Astrocyte (in vitro differentiated cells and primary cell): ENCODE data around the gene ANKH. TPM values are rescaled to one million over a fixed set of nuclear protein-coding genes. Genes with fewer than 3 reads are reported as not detected.

ENCODE experiments used
- DNase-seq: peaks from one replicate; pipeline ENCODE4 v3.0.0-alpha.2; 2010; ENCODE audit warnings: low read depth
- FAIRE-seq: peaks from 2 replicates; lab custom pipeline; 2011; peaks lifted over from hg19 to GRCh38; lab: Jason Lieb, UNC
- H2AFZ ChIP-seq: 2 replicates; pipeline ENCODE4 v1.6.0; 2012; ENCODE audit warnings: low read depth, low read length, inconsistent platforms
- H3K27ac ChIP-seq: 2 replicates; pipeline ENCODE4 v1.5.1; 2011; ENCODE audit warnings: low read depth, low read length, inconsistent platforms
- H3K27me3 ChIP-seq: 2 replicates; pipeline ENCODE4 v1.6.0; 2011; ENCODE audit warnings: low read length, inconsistent platforms; ENCODE audit not compliant: insufficient read depth
- H3K36me3 ChIP-seq: 2 replicates; pipeline ENCODE4 v1.5.1; 2011; ENCODE audit warnings: low read length, inconsistent platforms; ENCODE audit not compliant: insufficient read depth
- H3K4me1 ChIP-seq: 2 replicates; pipeline ENCODE4 v1.5.1; 2011; ENCODE audit warnings: low read length, inconsistent platforms; ENCODE audit not compliant: insufficient read depth
- H3K4me2 ChIP-seq: 2 replicates; pipeline ENCODE4 v1.6.0; 2012; ENCODE audit warnings: low read length, inconsistent platforms
- H3K4me3 ChIP-seq: 2 replicates; pipeline ENCODE4 v1.5.1; 2011; ENCODE audit warnings: low read depth, mild to moderate bottlenecking, low read length, inconsistent platforms; ENCODE audit not compliant: insufficient read depth
- H3K79me2 ChIP-seq: 2 replicates; pipeline ENCODE4 v1.6.0; 2012; ENCODE audit warnings: mild to moderate bottlenecking, low read length, inconsistent platforms; ENCODE audit not compliant: insufficient read depth
- H3K9ac ChIP-seq: 2 replicates; pipeline ENCODE4 v1.6.0; 2012; ENCODE audit warnings: mild to moderate bottlenecking, low read length, inconsistent platforms
- H3K9me3 ChIP-seq: 2 replicates; pipeline ENCODE4 v1.5.1; 2012; ENCODE audit warnings: low read depth, mild to moderate bottlenecking, low read length, inconsistent platforms; ENCODE audit not compliant: insufficient read depth
- H4K20me1 ChIP-seq: 2 replicates; pipeline ENCODE4 v1.6.0; 2012; ENCODE audit warnings: low read length, inconsistent platforms; ENCODE audit not compliant: insufficient read depth
- H3K27ac Mint-ChIP-seq: one replicate; pipeline ENCODE4 v1.8.0; 2021; ENCODE audit warnings: mild to moderate bottlenecking, mixed read lengths; ENCODE audit not compliant: unreplicated experiment
- H3K27me3 Mint-ChIP-seq: one replicate; pipeline ENCODE4 v1.8.0; 2021; ENCODE audit warnings: low read depth, mixed read lengths; ENCODE audit not compliant: unreplicated experiment
- H3K36me3 Mint-ChIP-seq: one replicate; pipeline ENCODE4 v1.8.0; 2021; ENCODE audit warnings: low read depth, mixed read lengths; ENCODE audit not compliant: unreplicated experiment
- H3K4me1 Mint-ChIP-seq: one replicate; pipeline ENCODE4 v1.8.0; 2021; ENCODE audit warnings: low read depth, mixed read lengths; ENCODE audit not compliant: unreplicated experiment
- H3K4me3 Mint-ChIP-seq: one replicate; pipeline ENCODE4 v1.8.0; 2021; ENCODE audit warnings: mild to moderate bottlenecking, moderate library complexity, mixed read lengths; ENCODE audit not compliant: unreplicated experiment
- H3K9me3 Mint-ChIP-seq: one replicate; pipeline ENCODE4 v1.8.0; 2021; ENCODE audit warnings: mild to moderate bottlenecking, mixed read lengths; ENCODE audit not compliant: unreplicated experiment
- CTCF ChIP-seq: IDR thresholded peaks from 2 replicates; pipeline ENCODE4 v1.5.1; 2011; ENCODE audit warnings: low read depth, mild to moderate bottlenecking, inconsistent platforms, low read length, moderate library complexity; ENCODE audit not compliant: insufficient read depth
- EZH2 ChIP-seq: IDR thresholded peaks from 2 replicates; pipeline ENCODE4 v1.6.1; 2012; ENCODE audit warnings: mild to moderate bottlenecking, low read length, inconsistent platforms; ENCODE audit not compliant: insufficient read depth
- total RNA-seq: library from RNA; stranded (reverse); gene quantifications from 2 replicates; pipeline ENCODE4 v1.2.1, GENCODE V29; 2021

Gene ANKH
- total RNA-seq, 1 donor from 2014 or later = 15.8 TPM

- peaks cover 2% of the 10 kb centered on the region for H3K9me3 Mint-ChIP-seq
- TF ChIP-seq CTCF = no peak
- no peak for TF ChIP-seq EZH2
- H3K4me1 Mint-ChIP-seq = peaks cover 28% of the 10 kb centered on the region
- H3K27ac Mint-ChIP-seq = no peak overlapping the region
- Histone ChIP-seq H3K4me3 (no peak overlapping the region), H3K4me1 (peaks cover 24% of the 10 kb centered on the region), H3K4me2 (no peak overlapping the region), H3K36me3 (no peaks in the 10 kb centered on the region), H3K9me3 (no peaks in the 10 kb centered on the region), H2AFZ (no peak overlapping the region), H3K27ac (no peak overlapping the region), H3K9ac (no peak overlapping the region), H3K79me2 (no peaks in the 10 kb centered on the region), H3K27me3 (no peaks in the 10 kb centered on the region), H4K20me1 (no peaks in the 10 kb centered on the region)
- DNase-seq = no peak
- H3K36me3 Mint-ChIP-seq = peaks cover 4% of the 10 kb centered on the region
- H3K27me3 Mint-ChIP-seq = peaks cover 3% of the 10 kb centered on the region
- FAIRE-seq = no peak
- no peak overlapping the region for H3K4me3 Mint-ChIP-seq
Measured at GRCh38 chr5:14807471-14807870, 64.1 kb downstream of the ANKH start.

GRCh38 chr5:14806456-14806855, 65.1 kb downstream of the ANKH start:
- Histone ChIP-seq H3K9ac (no peak overlapping the region), H3K9me3 (no peaks in the 10 kb centered on the region), H3K27me3 (no peaks in the 10 kb centered on the region), H4K20me1 (no peaks in the 10 kb centered on the region), H3K4me2 (no peak overlapping the region), H3K36me3 (no peaks in the 10 kb centered on the region), H3K4me1 (peaks cover 24% of the 10 kb centered on the region), H3K79me2 (no peaks in the 10 kb centered on the region), H3K4me3 (no peak overlapping the region), H3K27ac (no peak overlapping the region), H2AFZ (no peak overlapping the region)
- Mint-ChIP-seq H3K4me3 (no peak overlapping the region), H3K4me1 (peaks cover 28% of the 10 kb centered on the region), H3K27ac (no peak overlapping the region), H3K9me3 (peaks cover 7% of the 10 kb centered on the region), H3K36me3 (peaks cover 4% of the 10 kb centered on the region), H3K27me3 (peaks cover 3% of the 10 kb centered on the region)
- TF ChIP-seq EZH2 = no peak
- no peak for FAIRE-seq
- DNase-seq = peak; percentile 72

- H3K27ac ChIP-seq = no peak overlapping the region
- peaks cover 3% of the 10 kb centered on the region for H3K27me3 Mint-ChIP-seq
- TF ChIP-seq CTCF (no peak), EZH2 (no peak)
- H3K4me3 ChIP-seq = no peak overlapping the region
- no peaks in the 10 kb centered on the region for H3K79me2 ChIP-seq
- FAIRE-seq (no peak), DNase-seq (no peak)
- no peak overlapping the region for H2AFZ ChIP-seq
- no peak overlapping the region for H3K4me2 ChIP-seq
- H3K9me3 ChIP-seq = no peaks in the 10 kb centered on the region
- H3K9me3 Mint-ChIP-seq = peaks cover 7% of the 10 kb centered on the region
- no peaks in the 10 kb centered on the region for H3K36me3 ChIP-seq
- H3K36me3 Mint-ChIP-seq = peaks cover 4% of the 10 kb centered on the region
- no peak overlapping the region for H3K27ac Mint-ChIP-seq
- no peaks in the 10 kb centered on the region for H3K27me3 ChIP-seq
- no peak overlapping the region for H3K9ac ChIP-seq
- no peaks in the 10 kb centered on the region for H4K20me1 ChIP-seq
- no peak overlapping the region for H3K4me3 Mint-ChIP-seq
- peaks cover 18% of the 10 kb centered on the region for H3K4me1 Mint-ChIP-seq
- H3K4me1 ChIP-seq = peaks cover 5% of the 10 kb centered on the region
Measured at GRCh38 chr5:14802541-14802940, 69.0 kb downstream of the ANKH start.
